Measurements from ENCODE around the gene ERICH2.

ERICH2 gene

DNA sequence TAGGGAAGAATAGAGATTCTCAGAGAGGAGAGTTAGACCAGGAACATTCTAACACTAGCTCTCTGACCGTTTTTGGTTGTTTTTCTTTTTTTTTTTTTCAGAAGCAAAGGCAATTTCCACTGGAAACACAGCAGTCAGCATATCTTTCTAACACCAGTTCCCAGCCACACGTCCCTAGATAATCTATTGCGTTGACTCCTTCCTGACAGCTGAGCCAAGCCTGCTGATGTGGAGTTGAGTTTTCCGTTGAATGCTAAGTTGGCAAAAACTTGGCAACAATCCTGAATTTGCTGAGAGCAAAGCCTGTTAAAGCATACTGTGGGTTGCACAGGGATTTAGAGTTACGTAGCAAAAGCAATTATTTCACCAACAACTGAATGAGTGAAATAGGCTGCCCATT is 65.8 kb downstream of the ERICH2 start:
- H3K9me3 Mint-ChIP-seq, result no peaks in the 10 kb centered on the region
- peaks cover 13% of the 10 kb centered on the region for H3K27me3 Mint-ChIP-seq

DNA sequence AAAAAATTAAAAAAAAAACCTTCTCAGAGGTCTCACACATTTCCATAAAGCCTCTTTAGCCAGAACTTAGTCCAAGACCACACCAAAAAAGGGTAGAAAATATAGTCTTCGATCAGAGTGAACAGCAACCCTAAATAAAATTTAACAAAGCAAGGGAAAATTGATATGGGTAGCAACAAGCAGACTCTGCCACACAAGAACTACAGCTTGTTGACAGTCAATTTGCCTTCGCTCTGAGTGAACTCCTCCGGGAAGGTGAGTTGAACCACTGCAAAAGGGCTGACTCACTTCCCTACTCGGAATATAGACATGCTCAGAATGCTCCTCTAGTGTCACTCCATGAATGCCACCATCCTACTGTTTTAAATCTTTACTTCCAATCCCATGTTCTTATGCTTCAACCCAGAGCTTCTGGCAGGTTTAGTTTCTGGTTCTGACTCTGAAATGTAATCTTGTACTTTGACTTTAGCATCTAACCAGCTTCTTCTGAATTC is 70.6 kb downstream of the ERICH2 start:
- Mint-ChIP-seq H3K9me3 (no peaks in the 10 kb centered on the region), H3K36me3 (no peaks in the 10 kb centered on the region), H3K27ac (no peak overlapping the region), H3K4me3 (no peak overlapping the region), H3K27me3 (no peaks in the 10 kb centered on the region), H3K4me1 (no peaks in the 10 kb centered on the region)
- ATAC-seq, result no peak

More for the DNA sequence above, 65.8 kb downstream of the ERICH2 start:
- H3K27ac Mint-ChIP-seq, result no peak overlapping the region
- no peak for ATAC-seq
- no peaks in the 10 kb centered on the region for H3K36me3 Mint-ChIP-seq
- H3K4me1 Mint-ChIP-seq, result no peaks in the 10 kb centered on the region
- no peak overlapping the region for H3K4me3 Mint-ChIP-seq

DNA sequence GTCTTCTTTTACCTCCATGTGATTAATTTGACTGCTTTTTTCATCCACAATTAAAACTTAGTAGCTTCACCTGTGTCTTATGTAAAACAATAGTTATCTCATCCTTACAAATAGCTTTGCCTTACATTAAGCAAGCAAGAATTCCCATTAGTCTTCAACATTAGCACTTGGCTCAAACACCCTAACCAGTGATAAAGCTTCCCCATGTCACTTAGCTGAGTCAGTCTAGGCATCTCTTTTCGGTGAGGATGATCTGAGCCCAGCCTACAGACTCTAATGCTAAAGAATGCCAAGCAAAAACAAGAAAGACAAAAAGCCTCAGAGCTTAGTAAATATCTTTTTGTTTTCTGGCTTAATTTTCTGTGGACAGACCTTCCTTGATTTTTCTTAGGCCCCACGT is 72.6 kb downstream of the ERICH2 start:
- Mint-ChIP-seq H3K27me3 (peaks cover 8% of the 10 kb centered on the region), H3K36me3 (no peaks in the 10 kb centered on the region), H3K4me3 (no peak overlapping the region), H3K4me1 (no peaks in the 10 kb centered on the region), H3K27ac (no peak overlapping the region), H3K9me3 (no peaks in the 10 kb centered on the region)
- no peak for ATAC-seq

DNA sequence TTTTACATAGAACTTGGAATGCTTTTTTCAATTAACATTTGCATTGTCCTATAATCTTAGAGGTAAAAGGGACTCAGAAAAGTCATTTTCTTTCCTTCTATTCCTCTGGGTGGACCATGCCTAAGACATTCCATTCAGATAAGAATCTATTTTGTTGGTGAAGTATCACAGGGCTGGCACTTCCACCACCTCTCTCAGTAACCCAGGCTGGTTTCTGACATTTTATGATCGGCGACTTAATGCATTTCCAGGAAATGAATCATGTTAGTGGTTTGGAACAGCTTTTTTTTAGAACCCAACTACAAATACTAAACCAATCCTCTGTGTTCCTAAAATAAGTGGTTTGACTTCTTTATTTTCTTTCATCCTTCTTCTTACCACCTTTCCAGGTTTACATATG is 73.5 kb downstream of the ERICH2 start:
- Mint-ChIP-seq H3K27me3 (peaks cover 8% of the 10 kb centered on the region), H3K4me3 (no peak overlapping the region), H3K9me3 (no peaks in the 10 kb centered on the region), H3K4me1 (no peaks in the 10 kb centered on the region), H3K36me3 (no peaks in the 10 kb centered on the region), H3K27ac (no peak overlapping the region)
- ATAC-seq, result no peak

DNA sequence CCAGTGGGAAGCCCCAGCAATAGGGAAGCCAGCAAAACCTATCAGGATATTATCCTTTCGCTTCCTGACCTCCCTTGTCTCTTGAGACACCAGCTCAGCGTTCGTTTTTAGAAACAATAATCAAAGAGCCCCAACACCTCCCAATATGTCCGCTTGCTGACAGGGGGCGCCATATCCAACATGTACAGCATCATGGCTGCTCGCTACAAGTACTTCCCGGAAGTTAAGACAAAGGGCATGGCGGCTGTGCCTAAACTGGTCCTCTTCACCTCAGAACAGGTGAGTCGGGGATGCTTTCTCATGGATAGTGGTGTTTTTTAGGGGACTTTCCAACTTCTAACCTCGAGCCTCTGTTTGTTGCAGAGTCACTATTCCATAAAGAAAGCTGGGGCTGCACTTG is 75.2 kb downstream of the ERICH2 start:
- no peak overlapping the region for H3K27ac Mint-ChIP-seq
- no peaks in the 10 kb centered on the region for H3K4me1 Mint-ChIP-seq
- no peaks in the 10 kb centered on the region for H3K36me3 Mint-ChIP-seq
- peaks cover 15% of the 10 kb centered on the region for H3K27me3 Mint-ChIP-seq
- H3K9me3 Mint-ChIP-seq, result peaks cover 3% of the 10 kb centered on the region
- no peak overlapping the region for H3K4me3 Mint-ChIP-seq
- ATAC-seq, result no peak

DNA sequence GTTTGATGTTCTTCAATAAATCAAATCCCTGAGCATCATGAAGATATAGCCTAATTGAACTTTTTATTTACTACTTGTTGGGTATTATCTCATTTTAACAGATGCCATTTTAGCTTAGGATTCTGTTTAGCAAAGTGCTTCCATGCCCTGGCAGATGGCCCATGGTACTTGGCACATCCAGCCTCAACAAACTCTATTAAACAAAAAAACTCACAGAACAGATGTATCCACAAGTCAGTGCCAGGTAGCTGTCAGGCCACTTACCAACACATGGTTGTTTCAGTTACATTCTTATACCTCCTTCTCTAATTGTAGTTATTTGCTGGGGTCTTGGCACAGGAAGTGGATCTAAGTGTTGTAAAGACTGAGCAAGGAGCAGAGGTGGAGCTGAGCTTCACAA is 76.1 kb downstream of the ERICH2 start:
- H3K36me3 Mint-ChIP-seq, result no peaks in the 10 kb centered on the region
- no peak for ATAC-seq
- H3K27ac Mint-ChIP-seq, result no peak overlapping the region
- no peaks in the 10 kb centered on the region for H3K4me1 Mint-ChIP-seq
- no peak overlapping the region for H3K4me3 Mint-ChIP-seq
- H3K9me3 Mint-ChIP-seq, result peaks cover 3% of the 10 kb centered on the region
- H3K27me3 Mint-ChIP-seq, result peaks cover 18% of the 10 kb centered on the region

DNA sequence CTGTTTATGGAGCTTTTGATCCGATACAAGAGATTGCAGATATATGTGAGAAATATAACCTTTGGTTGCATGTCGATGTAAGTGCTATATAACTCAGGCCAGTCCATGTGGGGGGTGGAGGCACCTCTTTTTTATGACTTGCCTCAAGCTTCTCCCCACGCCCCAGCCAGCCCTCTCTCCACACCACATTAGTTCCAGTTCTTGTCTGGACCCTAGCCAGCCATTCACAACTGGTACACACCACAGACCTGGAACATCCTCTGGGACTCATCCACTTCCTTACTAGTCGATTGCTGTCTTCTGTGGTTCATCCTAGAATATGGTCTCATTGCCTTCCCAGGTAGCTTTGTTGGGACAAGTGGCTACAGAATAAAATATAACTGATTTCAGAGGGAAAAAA is 77.5 kb downstream of the ERICH2 start:
- Mint-ChIP-seq H3K27ac (no peak overlapping the region), H3K4me3 (no peak overlapping the region), H3K27me3 (peaks cover 18% of the 10 kb centered on the region), H3K4me1 (no peaks in the 10 kb centered on the region), H3K9me3 (peaks cover 3% of the 10 kb centered on the region), H3K36me3 (no peaks in the 10 kb centered on the region)
- no peak for ATAC-seq

All from stimulated activated memory B cell treated with anti-CD40 and anti-IgM and Interleukin-4, amounts not matched to agents 10 μg/mL and 1 μg/mL and 100 μg/mL, for 72 hours (primary cell).